Endodermal cell (in vitro differentiated cells): Measurements from ENCODE around the gene OR8D1. TPM values are rescaled to one million over a fixed set of nuclear protein-coding genes. Genes with fewer than 3 reads are reported as not detected.

ENCODE experiments used
- DNase-seq: peaks from one replicate; pipeline ENCODE4 v3.0.0-alpha.2; 2017
- H3K27ac ChIP-seq: 2 replicates; pipeline ENCODE4 v1.5.1; 2013; ENCODE audit warnings: mild to moderate bottlenecking, low read depth, low read length, moderate library complexity
- H3K27me3 ChIP-seq: 2 replicates; pipeline ENCODE4 v1.6.1; 2013; ENCODE audit warnings: mild to moderate bottlenecking, low read length, moderate library complexity; ENCODE audit not compliant: insufficient read depth, control insufficient read depth, poor library complexity, severe bottlenecking
- H3K36me3 ChIP-seq: 2 replicates; pipeline ENCODE4 v1.7.0; 2013; ENCODE audit warnings: mild to moderate bottlenecking, low read length, moderate library complexity; ENCODE audit not compliant: control insufficient read depth, insufficient read depth
- H3K4me1 ChIP-seq: one replicate; pipeline ENCODE4 v1.7.0; 2013; ENCODE audit warnings: low read length; ENCODE audit not compliant: control insufficient read depth, insufficient read depth
- H3K4me3 ChIP-seq: 2 replicates; pipeline ENCODE4 v1.5.1; 2013; ENCODE audit warnings: mild to moderate bottlenecking, low read length, moderate library complexity
- H3K9ac ChIP-seq: 2 replicates; pipeline ENCODE4 v1.6.1; 2013; ENCODE audit warnings: mild to moderate bottlenecking, low read length, moderate library complexity; ENCODE audit not compliant: poor library complexity, severe bottlenecking; ENCODE audit errors: extremely low read depth
- H3K9me3 ChIP-seq: 2 replicates; pipeline ENCODE4 v1.6.1; 2013; ENCODE audit warnings: mild to moderate bottlenecking, low read length, moderate library complexity; ENCODE audit not compliant: control insufficient read depth
- H3K27ac Mint-ChIP-seq: 2 replicates; pipeline ENCODE4 v1.8.0; 2020; ENCODE audit warnings: mixed read lengths
- H3K27me3 Mint-ChIP-seq: 2 replicates; pipeline ENCODE4 v1.8.0; 2021; ENCODE audit warnings: mild to moderate bottlenecking, mixed read lengths; ENCODE audit not compliant: insufficient read depth
- H3K36me3 Mint-ChIP-seq: 2 replicates; pipeline ENCODE4 v1.8.0; 2020; ENCODE audit warnings: low read depth, mixed read lengths
- H3K4me1 Mint-ChIP-seq: 2 replicates; pipeline ENCODE4 v1.8.0; 2020; ENCODE audit warnings: mixed read lengths
- H3K4me3 Mint-ChIP-seq: 2 replicates; pipeline ENCODE4 v1.8.0; 2020; ENCODE audit warnings: mild to moderate bottlenecking, moderate library complexity, mixed read lengths
- H3K9me3 Mint-ChIP-seq: 2 replicates; pipeline ENCODE4 v1.8.0; 2020; ENCODE audit warnings: mild to moderate bottlenecking, mixed read lengths
- CTCF ChIP-seq: fragments of 200-600 bp; sonication (generic); conservative IDR thresholded peaks from 2 replicates; pipeline ENCODE4 v1.5.0; 2021; ENCODE audit warnings: antibody characterized with exemption, mild to moderate bottlenecking
- WGBS, 2 experiments: methylation state at CpG; one replicate each; pipeline versions ENCODE4 v1.1.5 to v1.1.7; 2013; ENCODE audit warnings: missing lambda C conversion rate in 2 of 2, mixed read lengths in 1 of 2; ENCODE audit not compliant: insufficient coverage in 1 of 2, insufficient read length in 1 of 2; 5-methylcytosine and 5-hydroxymethylcytosine counted together
- total RNA-seq, 2 donors: library from RNA; stranded (reverse); fragmentation: NEBNext Ultra II Directional in 1 of 2; extraction: Animal tissue kit (Norgen Biotek cat#: 25700) in 1 of 2; gene quantifications; 2 replicates in 1 of 2; 3 replicates in 1 of 2; pipeline ENCODE4 v1.2.1, GENCODE V29; 2021

Gene OR8D1
- total RNA-seq, 2 donors from 2014 or later: not detected

- H3K4me3 ChIP-seq: no peak overlapping the region
- no peaks in the 10 kb centered on the region for H3K36me3 ChIP-seq
- H3K9ac ChIP-seq: no peak overlapping the region
- H3K9me3 ChIP-seq: no peaks in the 10 kb centered on the region
- H3K4me1 ChIP-seq: no peaks in the 10 kb centered on the region
- no peak overlapping the region for H3K27ac ChIP-seq
- no peaks in the 10 kb centered on the region for H3K9me3 Mint-ChIP-seq
- H3K27me3 ChIP-seq: no peaks in the 10 kb centered on the region
- H3K27me3 Mint-ChIP-seq: peaks cover 14% of the 10 kb centered on the region
- H3K27ac Mint-ChIP-seq: no peak overlapping the region
- 91 to 97% methylated on average over 4 of the region's 4 CpGs for WGBS, 2 experiments
- no peaks in the 10 kb centered on the region for H3K4me1 Mint-ChIP-seq
- H3K36me3 Mint-ChIP-seq: no peaks in the 10 kb centered on the region
- H3K4me3 Mint-ChIP-seq: no peak overlapping the region
- DNase-seq: no peak
- no peak for TF ChIP-seq CTCF
Measured at GRCh38 chr11:124313131-124313530, 618 bp downstream of the OR8D1 start.

GRCh38 chr11:124311670-124312069 lies 2.1 kb downstream of the OR8D1 start:
- Mint-ChIP-seq H3K27ac (no peak overlapping the region), H3K36me3 (no peaks in the 10 kb centered on the region)
- no peaks in the 10 kb centered on the region for H3K9me3 ChIP-seq

GRCh38 chr11:124311269-124311668 lies 2.5 kb downstream of the OR8D1 start:
- H3K27ac Mint-ChIP-seq: no peak overlapping the region
- Histone ChIP-seq H3K9me3 (no peaks in the 10 kb centered on the region), H3K36me3 (no peaks in the 10 kb centered on the region), H3K4me3 (no peak overlapping the region), H3K27ac (no peak overlapping the region), H3K27me3 (no peaks in the 10 kb centered on the region), H3K9ac (no peak overlapping the region), H3K4me1 (no peaks in the 10 kb centered on the region)
- no peaks in the 10 kb centered on the region for H3K36me3 Mint-ChIP-seq
- no peak for TF ChIP-seq CTCF
- 93 to 100% methylated on average over 1 to 5 of the region's 5 CpGs for WGBS, 2 experiments
- H3K27me3 Mint-ChIP-seq: peaks cover 3% of the 10 kb centered on the region
- H3K4me1 Mint-ChIP-seq: no peaks in the 10 kb centered on the region
- no peak for DNase-seq
- H3K9me3 Mint-ChIP-seq: no peaks in the 10 kb centered on the region
- no peak overlapping the region for H3K4me3 Mint-ChIP-seq

More at GRCh38 chr11:124311670-124312069, 2.1 kb downstream of the OR8D1 start:
- H3K27me3 ChIP-seq: no peaks in the 10 kb centered on the region
- Mint-ChIP-seq H3K27me3 (peaks cover 4% of the 10 kb centered on the region), H3K4me1 (no peaks in the 10 kb centered on the region), H3K4me3 (no peak overlapping the region), H3K9me3 (no peaks in the 10 kb centered on the region)
- H3K36me3 ChIP-seq: no peaks in the 10 kb centered on the region
- H3K4me1 ChIP-seq: no peaks in the 10 kb centered on the region
- no peak overlapping the region for H3K27ac ChIP-seq
- DNase-seq: no peak
- no peak overlapping the region for H3K9ac ChIP-seq
- no peak overlapping the region for H3K4me3 ChIP-seq
- no peak for TF ChIP-seq CTCF
